HG02678 (cell line): ENCODE data around the gene BEND7.
A peak's percentile ranks its signal among the peaks of the same experiment; 100 is the strongest.
"Not testable (repeated sequence)": the region's sequence is repeated elsewhere in the genome, so short reads cannot be mapped to it uniquely, and the experiment has no call there.

Experiments used
- ATAC-seq: cut with Tn5 transposase; IDR thresholded peaks from one replicate; pipeline ENCODE4 v1.9.1; 2021; ENCODE audit warnings: mild to moderate bottlenecking, moderate library complexity; ENCODE audit not compliant: unreplicated experiment

BEND7 gene, protein sequence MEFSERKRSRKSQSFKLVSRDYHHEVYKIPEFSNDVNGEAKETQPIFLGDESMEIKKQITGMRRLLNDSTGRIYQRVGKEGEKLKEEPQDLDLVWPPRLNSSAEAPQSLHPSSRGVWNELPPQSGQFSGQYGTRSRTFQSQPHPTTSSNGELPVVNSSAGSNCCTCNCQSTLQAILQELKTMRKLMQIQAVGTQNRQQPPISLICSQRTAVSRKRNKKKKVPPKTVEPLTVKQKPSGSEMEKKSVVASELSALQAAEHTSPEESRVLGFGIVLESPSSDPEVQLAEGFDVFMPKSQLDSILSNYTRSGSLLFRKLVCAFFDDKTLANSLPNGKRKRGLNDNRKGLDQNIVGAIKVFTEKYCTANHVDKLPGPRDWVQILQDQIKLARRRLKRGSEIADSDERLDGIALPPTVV

DNA sequence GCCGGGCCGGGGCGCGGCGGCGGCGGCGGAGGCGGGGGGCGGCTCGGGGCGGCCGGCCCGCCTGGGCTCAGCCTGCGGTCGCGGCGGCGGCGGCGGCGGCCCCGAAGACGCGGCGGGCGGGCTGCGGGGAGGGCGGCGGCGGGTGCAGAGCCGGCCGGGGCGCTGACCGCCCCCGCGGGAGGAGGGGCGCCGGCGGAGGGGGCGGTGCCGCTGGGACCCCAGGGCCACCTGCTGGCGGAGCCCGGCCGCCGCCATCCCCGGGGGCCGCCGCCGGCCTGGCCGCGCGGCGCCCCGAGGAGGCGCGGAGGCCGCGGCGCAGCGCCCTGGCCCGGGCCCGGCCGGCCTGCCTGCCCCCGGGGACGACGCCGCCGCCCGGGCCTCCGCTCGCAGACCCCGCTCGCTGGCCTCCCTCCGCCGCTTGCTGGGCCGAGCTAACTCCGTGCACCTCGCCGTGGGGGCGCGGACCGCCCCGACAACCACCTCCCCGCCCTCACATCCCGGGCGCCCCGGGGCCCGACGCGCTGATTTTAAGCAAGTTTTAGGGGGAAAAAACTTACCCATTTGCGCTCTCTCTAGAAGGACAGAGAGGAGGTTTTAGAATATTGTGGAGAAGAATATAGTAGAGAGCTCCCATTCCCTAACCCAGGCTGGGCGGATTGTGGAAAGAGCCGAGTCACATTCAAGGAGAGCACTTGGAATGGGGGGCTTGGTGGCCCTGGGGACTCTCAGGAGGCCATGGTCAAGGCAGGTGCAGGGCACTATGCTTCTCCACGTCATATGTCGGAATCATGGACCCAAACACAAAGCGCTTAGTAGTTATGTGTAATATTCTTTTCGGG is at the start of gene BEND7:
BEND7 (minus strand) TSS at position 140 of the 839 bp plus-strand sequence. CDS start 481 bp downstream, outside the sequence.
- no peak for ATAC-seq

DNA sequence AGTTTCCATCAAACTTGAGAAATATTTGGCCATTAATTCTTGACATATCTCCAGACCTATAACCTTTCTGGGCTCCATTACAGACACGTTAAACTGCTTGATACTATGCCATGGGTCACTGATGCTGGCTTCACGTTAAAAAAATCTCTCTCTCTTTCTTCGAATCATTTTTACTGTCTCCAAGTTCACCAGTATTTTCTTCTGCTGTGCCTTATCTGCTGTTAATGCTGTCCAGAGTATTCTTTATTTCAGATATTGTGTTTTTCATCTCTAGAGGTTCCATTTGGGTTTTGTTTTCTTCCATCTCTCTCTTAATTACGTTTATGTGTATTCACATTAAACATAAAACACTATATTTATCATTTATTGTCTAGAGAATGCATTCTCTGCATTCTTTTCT is 45.1 kb upstream of the BEND7 start:
- no peak for ATAC-seq

DNA sequence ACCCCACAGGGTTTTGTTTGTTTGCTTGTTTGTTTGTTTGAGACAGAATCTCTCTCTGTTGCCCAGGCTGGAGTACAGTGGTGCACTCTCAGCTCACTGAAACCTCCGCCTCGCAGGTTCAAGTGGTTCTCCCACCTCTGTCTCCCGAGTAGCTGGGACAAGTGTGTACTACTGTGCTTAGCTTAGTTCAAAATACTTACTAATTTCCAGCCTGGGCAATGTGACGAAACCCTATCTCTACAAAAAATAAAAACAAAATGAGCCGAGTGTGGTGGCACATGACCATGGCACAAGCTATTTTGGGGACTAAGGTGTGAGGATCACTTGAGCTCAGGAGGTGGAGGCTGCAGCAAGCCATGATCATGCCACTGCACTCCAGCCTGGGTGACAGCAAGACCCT is 42.7 kb upstream of the BEND7 start:
- no peak for ATAC-seq

DNA sequence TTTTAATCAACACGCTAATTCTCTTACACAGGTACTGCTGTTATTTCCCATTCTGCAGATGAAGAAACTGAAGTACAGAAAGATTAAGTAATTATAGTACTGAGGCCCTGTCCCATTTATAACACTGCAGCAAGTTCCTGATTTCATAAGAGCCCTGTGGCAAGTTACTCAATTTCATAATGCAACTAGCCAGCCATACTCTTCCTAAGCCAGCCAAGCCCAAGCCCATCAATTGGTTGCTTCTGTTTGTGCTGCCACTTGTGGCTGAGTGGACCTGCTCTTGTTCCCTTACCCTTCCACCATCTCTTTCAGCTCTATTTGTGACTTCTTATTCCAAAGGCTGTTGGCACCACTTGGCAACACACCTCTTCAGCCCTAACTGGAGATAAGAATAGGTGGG is 38.2 kb upstream of the BEND7 start:
- no peak for ATAC-seq

DNA sequence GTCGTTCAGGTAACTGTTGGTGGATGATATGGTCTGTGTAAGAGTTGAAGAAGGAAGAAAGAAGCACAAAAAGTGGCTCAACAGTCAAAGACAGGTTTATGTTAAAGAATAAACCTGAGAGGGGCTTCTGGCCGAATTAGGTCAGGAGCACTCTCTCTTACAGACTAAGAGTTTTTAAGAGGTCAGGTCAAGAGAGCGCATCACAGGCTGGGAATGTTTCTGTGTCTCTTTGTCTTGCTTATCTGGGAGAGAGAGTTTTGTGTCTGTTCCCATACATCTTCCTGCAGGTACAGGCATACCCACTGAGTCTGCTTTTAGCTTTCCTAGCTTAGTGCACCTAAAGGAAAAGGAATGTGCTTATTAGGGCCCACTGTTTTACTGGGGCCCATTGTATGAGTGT is 35.8 kb upstream of the BEND7 start:
- no peak for ATAC-seq

DNA sequence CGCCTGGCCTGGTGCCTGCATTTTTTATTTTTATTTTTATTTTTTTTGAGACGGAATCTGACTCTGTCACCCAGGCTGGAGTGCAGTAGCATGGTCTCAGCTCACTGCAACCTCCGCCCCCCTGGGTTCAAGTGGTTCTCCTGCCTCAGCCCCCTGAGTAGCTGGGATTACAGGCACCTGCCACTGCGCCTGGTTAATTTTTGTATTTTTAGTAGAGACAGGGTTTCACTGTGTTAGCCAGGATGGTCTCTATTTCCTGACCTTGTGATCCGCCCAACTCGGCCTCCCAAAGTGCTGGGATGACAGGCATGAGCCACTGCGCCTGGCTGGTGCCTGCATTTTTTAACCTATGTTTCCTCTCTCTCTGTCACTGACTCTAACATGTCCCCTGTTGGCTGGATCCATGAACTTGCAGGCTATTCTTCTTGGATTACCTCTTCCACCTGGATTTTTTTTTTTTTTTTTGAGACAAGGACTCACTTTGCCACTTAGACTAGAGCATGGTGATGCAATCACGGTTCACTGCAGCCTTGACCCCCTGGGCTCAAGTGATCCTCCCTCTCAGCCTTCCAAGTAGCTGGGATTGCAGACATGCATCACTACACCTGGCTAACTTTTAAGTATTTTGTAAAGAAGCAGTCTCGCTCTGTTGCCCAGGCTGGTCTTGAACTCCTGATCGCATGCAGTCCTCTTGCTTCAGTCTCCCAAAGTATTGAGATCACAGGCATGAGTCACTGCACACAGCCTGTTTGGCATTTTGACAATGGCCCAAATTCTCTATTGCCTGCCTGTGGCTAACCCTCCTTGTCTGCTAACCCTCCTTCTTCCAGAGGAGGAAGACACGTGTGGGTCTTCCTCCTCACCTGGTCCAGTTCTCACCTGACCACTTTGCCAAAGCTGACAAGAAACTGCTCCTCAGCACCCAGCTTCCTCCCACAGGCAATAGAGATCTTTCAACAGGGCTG is 34.9 kb upstream of the BEND7 start:
- no peak for ATAC-seq

DNA sequence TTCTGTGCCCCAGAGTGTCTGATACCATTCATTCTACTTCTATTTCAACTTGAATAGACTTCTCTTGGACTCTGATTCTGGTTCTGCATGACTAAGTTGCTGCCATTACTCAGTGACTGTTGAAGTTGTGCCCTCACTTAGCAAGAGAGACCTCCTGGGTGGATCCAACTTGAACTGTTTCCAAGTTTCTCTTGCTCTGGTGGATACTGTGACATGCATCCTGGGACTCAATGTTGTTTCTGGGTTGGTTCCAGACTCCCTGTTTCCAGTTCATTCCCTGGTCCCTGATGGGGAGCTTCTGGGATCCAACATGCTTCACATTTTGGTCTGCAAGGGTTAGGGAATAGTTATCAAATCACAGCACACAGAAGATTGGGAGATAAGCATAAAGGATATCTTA is 31.8 kb upstream of the BEND7 start:
- no peak for ATAC-seq

DNA sequence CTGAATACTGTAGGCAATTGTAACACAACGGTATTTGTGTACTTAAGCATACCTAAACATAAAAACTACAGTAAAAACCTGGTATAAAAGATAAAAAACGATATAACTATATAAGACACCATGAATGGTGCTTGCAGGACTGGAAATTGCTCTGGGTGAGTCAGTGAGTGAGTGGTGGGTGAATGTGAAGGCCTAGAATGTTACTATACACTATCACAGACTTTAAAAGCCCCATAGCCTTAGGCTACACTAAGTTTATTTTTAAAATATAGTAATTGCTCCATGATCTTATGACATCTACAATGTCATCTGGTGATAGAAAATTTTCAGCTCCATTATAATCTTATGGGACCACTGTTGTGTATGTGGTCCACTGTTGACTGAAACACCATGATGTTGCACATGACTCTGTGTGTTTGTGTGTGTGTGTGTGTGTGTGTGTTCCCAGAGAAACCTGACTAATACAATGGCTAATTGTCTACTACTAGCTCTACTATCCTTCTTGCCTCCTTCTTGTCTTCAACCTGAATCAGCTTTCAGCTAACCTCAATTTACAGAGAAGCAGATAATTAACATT is 30.4 kb upstream of the BEND7 start:
- ATAC-seq: no peak

DNA sequence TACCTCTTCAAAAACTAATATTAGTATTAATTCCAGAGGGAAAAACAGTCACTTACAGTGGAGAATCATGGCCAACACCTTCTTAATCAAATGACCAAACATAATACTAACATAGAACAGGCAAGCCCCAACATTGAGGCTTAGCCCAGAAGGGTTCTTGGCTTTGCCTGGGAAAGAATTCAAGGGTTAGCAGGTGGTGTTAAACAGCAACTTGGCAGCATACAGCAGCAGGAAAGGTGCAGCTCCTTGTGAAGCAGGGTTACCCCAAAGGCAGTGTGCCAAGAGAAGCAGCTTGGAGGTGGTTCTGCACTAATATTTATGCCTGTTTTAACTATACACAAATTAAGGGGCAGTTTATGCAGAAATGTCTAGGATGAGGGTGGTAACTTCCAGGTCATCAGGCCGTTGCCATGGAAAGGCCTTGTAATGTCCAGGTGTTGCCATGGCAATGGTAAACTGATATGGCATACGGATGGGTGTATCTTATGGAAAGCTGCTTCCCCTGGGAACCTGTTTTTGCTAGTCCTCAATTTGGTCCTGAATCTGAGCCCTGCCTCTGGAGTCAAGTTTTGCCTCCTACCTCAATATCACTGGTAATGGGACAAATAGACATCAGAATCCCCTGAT is 27.2 kb upstream of the BEND7 start:
- ATAC-seq: no peak

DNA sequence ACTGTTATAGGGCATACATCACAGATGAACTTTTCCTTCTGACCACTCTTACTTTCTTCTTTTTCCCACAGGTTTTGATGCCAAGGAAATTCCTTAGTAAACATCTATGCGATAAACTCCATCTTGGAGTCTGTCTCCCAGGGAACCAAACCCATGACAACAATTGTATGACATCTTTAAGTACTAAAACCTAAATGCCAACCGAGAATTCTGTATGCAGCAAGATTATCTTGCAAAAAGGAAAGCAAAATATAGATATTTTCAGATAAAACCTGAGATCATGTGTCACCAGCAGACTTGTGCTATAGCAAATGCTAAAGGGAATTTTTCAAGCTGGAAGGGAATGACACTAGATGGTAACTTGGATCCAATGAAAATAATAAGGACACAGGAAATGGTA is 22.0 kb upstream of the BEND7 start:
- ATAC-seq: no peak

DNA sequence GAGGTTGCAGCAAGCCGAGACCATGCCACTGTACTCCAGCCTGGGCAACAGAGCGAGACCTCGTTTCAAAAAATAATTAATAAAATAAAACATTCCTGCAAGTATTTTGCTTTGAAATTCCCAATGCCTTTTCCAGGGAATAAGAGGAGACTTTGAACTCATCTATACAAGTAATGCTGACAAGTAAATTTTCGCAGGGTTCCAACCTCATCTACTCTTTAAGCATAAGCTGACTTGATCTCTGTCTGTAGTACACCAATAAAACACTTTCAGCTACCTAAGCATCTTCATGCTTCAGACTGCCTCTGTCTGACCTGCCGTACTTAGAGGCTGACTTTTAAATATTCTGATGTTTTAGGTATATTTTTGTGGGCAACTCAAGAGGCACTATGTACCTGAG is 13.7 kb upstream of the BEND7 start:
- ATAC-seq: no peak

DNA sequence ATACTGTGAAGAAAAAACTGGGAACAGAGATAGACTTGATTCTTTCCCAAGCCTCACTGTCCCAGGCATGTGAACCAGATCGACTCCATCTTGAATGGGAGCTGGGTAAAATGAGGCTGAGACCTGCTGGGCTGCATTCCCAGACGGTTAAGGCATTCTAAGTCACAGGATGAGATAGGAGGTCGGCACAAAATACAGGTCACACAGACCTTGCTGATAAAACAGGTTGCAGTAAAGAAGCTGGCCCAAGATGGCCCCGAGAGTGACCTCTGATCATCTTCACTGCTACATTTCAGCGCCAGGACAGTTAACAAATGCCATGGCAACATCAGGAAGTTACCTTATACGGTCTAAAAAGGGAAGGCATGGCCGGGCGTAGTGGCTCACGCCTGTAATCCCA is 9.2 kb upstream of the BEND7 start:
- not testable (repeated sequence) for ATAC-seq

DNA sequence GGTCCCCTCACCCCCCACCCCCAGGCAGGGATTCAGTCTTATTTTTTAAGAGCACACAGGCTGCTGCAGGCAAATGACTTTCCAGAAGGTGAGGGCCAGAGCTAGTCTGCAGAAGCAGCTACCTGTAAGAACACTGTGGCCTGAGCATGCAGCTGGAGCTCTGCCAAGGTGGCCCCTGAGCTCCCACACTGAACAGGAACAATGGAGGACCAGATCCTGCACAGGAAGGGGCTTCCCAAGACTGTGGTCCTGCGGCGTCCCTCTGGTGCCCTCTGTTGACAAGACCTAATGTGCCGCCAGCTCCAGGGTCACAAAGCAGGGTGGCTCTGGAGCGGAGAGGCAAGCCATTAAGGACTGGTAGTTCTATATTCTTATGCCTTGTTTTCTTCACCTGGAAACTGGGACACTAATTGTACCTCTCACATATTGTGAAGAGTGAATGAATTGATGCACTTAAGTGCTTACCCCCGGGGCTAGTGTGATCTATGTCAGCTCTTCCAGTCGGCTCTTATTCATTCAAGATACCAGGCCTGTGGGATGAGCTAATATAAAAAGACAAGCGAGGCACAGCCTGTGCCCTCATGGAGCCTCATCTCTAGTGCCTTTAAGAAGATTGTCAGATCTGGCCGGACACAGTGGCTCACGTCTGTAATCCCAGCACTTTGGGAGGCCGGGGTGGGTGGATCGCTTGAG is 8.0 kb upstream of the BEND7 start:
- peak; percentile 44 for ATAC-seq

DNA sequence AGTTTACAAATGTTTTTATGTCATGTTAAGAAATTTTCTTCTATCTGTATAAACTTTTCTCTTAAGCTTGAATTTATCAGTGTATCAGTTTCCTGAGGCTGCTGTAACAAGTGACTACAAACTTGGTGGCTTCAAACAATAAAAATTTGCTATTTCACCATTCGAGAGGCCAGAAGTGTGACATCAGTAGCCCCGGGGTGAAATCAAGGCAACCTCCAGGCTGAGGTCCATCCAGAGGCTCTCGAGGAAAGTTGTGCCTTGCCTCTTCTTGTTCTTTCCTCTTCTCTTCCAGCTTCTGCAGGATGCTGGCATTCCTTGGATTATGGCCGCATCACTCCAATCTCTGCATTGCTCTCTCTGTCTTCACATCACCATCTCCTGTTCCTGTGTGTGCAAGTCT is 6.5 kb upstream of the BEND7 start:
- no peak for ATAC-seq

DNA sequence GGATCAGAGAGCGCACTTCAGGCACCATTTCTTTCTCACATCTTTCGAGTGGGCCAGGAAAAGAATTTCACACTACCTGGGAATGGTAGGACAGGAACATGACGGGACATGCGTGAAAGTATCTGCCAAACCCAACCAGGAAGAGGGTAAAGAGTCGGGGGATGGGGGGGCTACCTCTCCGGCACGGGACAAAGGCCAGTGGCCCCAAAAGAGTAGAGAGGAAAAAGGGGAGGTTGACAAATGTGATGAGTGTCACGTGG is 830 bp upstream of the BEND7 start:
- no peak for ATAC-seq

DNA sequence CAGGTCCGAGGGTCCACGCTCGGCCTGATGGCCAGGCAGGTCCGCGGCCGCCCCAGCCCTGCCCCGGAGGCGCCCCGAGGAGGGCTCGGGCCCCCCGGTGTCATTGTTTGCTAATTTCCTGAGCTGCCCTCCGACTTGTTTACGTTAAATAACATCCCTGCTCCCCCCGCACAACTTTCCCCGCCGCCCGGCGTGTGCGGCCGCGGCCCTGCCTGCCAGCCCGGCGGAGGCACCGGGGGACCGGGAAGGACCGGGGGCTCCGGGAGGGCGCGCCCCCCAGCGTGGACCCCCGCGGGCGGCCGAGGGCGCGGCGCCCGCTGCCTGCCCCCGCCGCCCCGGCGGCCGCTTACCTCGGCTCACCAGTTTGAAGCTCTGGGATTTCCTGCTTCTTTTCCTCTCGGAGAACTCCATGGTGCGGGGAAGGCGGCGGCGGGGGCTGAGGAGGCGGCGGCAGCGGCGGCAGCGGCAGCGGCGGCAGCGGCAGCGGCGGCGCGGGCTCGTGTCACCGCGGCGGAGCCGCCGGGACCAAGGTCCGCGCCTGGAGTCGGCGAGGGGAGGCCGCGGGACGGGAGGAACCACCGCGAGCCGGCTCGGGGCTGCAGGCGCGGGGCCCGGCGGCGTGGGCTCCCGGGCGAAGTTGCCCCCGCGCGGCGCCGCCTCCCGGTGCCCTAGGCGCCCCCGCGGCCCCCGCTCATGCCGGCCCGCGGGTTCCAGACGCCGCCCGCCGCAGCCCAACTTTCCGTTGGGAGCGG is 515 bp downstream of the BEND7 start:
- no peak for ATAC-seq

DNA sequence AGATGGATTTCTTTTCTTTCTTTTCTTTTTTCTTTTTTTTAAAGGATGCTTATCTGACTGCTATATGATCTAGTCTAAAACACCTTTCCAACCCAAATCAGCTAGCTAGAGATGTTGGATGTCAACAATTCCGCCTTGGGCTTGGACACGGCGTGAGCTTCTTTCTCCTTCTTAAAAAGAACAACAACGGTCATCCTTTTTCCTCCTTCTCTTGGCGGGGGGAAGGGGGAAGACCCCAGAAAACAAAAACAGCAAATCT is 1.0 kb downstream of the BEND7 start:
- no peak for ATAC-seq

DNA sequence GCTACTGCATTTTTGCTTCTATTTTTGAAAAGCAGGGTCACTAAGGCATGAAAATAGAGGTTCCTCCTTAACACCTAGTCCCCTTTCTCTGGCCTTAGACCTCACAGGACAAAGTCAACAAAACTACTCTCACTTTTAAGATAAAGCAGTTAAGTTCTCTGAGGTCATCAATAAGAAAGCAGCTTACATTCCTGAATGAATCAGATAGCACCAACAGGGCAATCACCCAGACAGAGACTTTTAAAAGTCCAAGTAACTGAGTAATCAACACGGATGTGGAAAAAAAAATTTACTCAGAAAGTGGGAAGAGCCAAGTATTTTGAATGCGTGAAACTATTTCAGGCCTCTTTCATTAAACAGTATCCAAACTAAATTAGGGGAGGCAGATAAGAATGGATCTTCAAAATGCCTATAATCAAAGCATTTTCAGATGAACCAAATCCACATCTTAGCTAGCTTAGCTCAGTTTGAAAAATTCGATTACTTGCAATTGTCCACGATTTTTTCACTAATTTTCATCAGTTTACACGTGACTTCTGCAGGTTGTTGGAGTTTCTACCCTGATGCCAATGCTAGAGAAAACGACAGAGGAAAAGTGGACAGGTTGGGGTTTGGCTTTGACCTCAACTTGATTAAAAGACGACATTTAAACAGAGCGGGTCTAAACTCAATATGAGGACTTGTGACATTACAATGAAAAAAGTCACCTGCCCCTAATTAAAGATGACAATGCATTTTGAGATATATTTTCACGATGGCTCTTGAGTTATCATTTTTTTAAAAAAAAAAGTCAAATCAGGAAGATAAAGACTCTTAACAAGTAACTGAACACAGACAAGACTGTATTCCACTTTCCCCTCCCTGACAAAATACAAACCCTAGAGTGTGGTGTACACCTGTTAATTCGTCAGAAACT is 1.6 kb downstream of the BEND7 start:
- no peak for ATAC-seq
